PC-3 (cell line): ENCODE data around the gene EMP3. TPM values are rescaled to one million over a fixed set of nuclear protein-coding genes. Genes with fewer than 3 reads are reported as not detected.
A peak's percentile ranks its signal among the peaks of the same experiment; 100 is the strongest.

ENCODE experiments used
- ATAC-seq: fragments of 200-7000 bp; cut with Tn5 transposase; 2 replicates; pipeline ENCODE4 v1.9.1; 2020; ENCODE audit warnings: mild to moderate bottlenecking, moderate library complexity
- BruUV-seq: library from RNA; stranded (reverse); fragments of 400-500 nt; replicated peaks from 2 replicates; lab custom pipeline; 2021; lab: Mats Ljungman, UMichigan
- CTCF ChIA-PET: fragments of 300-600 bp; sonication (Branson Sonifier 250); formaldehyde crosslinking; loops from one replicate; lab custom pipeline; 2022; ENCODE audit warnings: antibody characterized with exemption; lab: Charles Lee
- POLR2A ChIA-PET: fragments of 300-600 bp; sonication (Branson Sonifier 250); formaldehyde crosslinking; loops from one replicate; lab custom pipeline; 2022; ENCODE audit warnings: antibody characterized with exemption; ENCODE audit not compliant: unreplicated experiment; lab: Charles Lee
- DNase-seq: peaks from one replicate; pipeline ENCODE4 v3.0.0-alpha.2; 2015
- H2AFZ ChIP-seq: fragments of 300-600 bp; sonication (generic); 2 replicates; pipeline ENCODE4 v1.6.0; 2016; ENCODE audit warnings: antibody characterized with exemption, low read length
- H3F3A ChIP-seq: fragments of 300-600 bp; sonication (generic); one replicate; pipeline ENCODE4 v1.6.0; 2017; ENCODE audit warnings: antibody characterized with exemption, low read length, control low read depth, mild to moderate bottlenecking; ENCODE audit not compliant: unreplicated experiment
- H3K27ac ChIP-seq: fragments of 300-600 bp; sonication (generic); 2 replicates; pipeline ENCODE4 v1.5.1; 2016; ENCODE audit warnings: mild to moderate bottlenecking, low read length
- H3K27me3 ChIP-seq: fragments of 300-600 bp; sonication (generic); 2 replicates; pipeline ENCODE4 v1.6.1; 2016; ENCODE audit warnings: low read length, mixed read lengths
- H3K36me3 ChIP-seq: fragments of 300-600 bp; sonication (generic); 2 replicates; pipeline ENCODE4 v1.6.1; 2016; ENCODE audit warnings: low read depth, mixed run types, low read length, mixed read lengths
- H3K4me1 ChIP-seq: fragments of 300-600 bp; sonication (generic); 2 replicates; pipeline ENCODE4 v1.5.1; 2016; ENCODE audit warnings: low read length; ENCODE audit not compliant: insufficient read depth
- H3K4me2 ChIP-seq: fragments of 300-600 bp; sonication (generic); 2 replicates; pipeline ENCODE4 v1.6.0; 2016; ENCODE audit warnings: low read length
- H3K4me3 ChIP-seq: fragments of 300-600 bp; sonication (generic); 2 replicates; pipeline ENCODE4 v1.5.1; 2016; ENCODE audit warnings: mild to moderate bottlenecking, low read length, mixed read lengths
- H3K79me2 ChIP-seq: fragments of 300-600 bp; sonication (generic); 2 replicates; pipeline ENCODE4 v1.6.1; 2017; ENCODE audit warnings: low read length, mixed read lengths
- H3K9ac ChIP-seq: fragments of 300-600 bp; sonication (generic); 2 replicates; pipeline ENCODE4 v1.6.0; 2016; ENCODE audit warnings: mild to moderate bottlenecking, low read length
- H3K9me2 ChIP-seq: fragments of 300-600 bp; sonication (generic); replicated peaks from 2 replicates; pipeline ENCODE4 v1.6.1; 2016; ENCODE audit warnings: mixed run types, low read length, mixed read lengths
- H3K9me3 ChIP-seq: fragments of 300-600 bp; sonication (generic); 2 replicates; pipeline ENCODE4 v1.6.1; 2016; ENCODE audit warnings: low read length, mixed read lengths
- H4K20me1 ChIP-seq: fragments of 300-600 bp; sonication (generic); 2 replicates; pipeline ENCODE4 v1.6.1; 2016; ENCODE audit warnings: low read length, mixed read lengths
- CTCF ChIP-seq: fragments of 300-600 bp; sonication (generic); conservative IDR thresholded peaks from 2 replicates; pipeline ENCODE4 v1.5.1; 2017; ENCODE audit warnings: antibody characterized with exemption, low read depth, mild to moderate bottlenecking, low read length
- EZH2 ChIP-seq: fragments of 300-600 bp; sonication (generic); IDR thresholded peaks from one replicate; pipeline ENCODE4 v1.6.1; 2017; ENCODE audit warnings: antibody characterized with exemption, mild to moderate bottlenecking, low read length; ENCODE audit not compliant: unreplicated experiment
- EZH2phosphoT487 ChIP-seq: fragments of 300-600 bp; sonication (generic); IDR thresholded peaks from 2 replicates; pipeline ENCODE4 v1.6.1; 2018; ENCODE audit warnings: mild to moderate bottlenecking, antibody characterized with exemption, low read length, borderline replicate concordance
- intact Hi-C: fragments of 100-400 bp; cut with micrococcal nuclease; formaldehyde crosslinking; loops from 2 replicates; pipeline ENCODE4 v1.9.0; 2023
- total RNA-seq: library from RNA; depleted of rRNA; stranded (reverse); fragments of >200 nt; gene quantifications from 2 replicates; pipeline ENCODE4 v1.2.3, GENCODE V29; 2014

The EMP3 gene
- total RNA-seq, 1 experiment from 2014 or later, result 31.9 TPM

- Histone ChIP-seq H3K27ac (no peak overlapping the region), H3F3A (no peaks in the 10 kb centered on the region), H3K9me2 (no peaks in the 10 kb centered on the region), H3K79me2 (no peaks in the 10 kb centered on the region), H3K9me3 (no peaks in the 10 kb centered on the region), H4K20me1 (no peaks in the 10 kb centered on the region), H3K4me1 (peaks cover 34% of the 10 kb centered on the region), H2AFZ (no peak overlapping the region), H3K4me2 (no peak overlapping the region), H3K36me3 (no peaks in the 10 kb centered on the region), H3K4me3 (no peak overlapping the region), H3K27me3 (no peaks in the 10 kb centered on the region), H3K9ac (no peak overlapping the region)
- DNase-seq (no peak), ATAC-seq (no peak)
- TF ChIP-seq EZH2phosphoT487, result no peak
- no peak for TF ChIP-seq EZH2
- no peak for TF ChIP-seq CTCF
- CTCF ChIA-PET, result interaction anchor here (1.2 to 1.6 kb wide), 2 partner anchors 14 to 16 kb away, joined by 3 to 4 read pairs; no protein-coding TSS in a partner anchor
- POLR2A ChIA-PET, result no interaction called here
- no TSS peak for BruUV-seq
- intact Hi-C loops, result no loop called here
These were observed 6.9 kb upstream of the EMP3 start for GRCh38 chr19:48318286-48318987.

GRCh38 chr19:48319647-48320541 is 5.5 kb upstream of the EMP3 start:
- no peaks in the 10 kb centered on the region for H3F3A ChIP-seq
- ATAC-seq, result peak; percentile 36
- H3K9me3 ChIP-seq, result no peaks in the 10 kb centered on the region
- no peak overlapping the region for H3K4me3 ChIP-seq
- peaks cover 35% of the 10 kb centered on the region for H3K4me1 ChIP-seq
- intact Hi-C loops, result loop anchor here (2.0 kb wide), 1 partner anchor 71 kb away; the partner anchor contains the start of gene KDELR1
- no peak overlapping the region for H3K9ac ChIP-seq
- CTCF ChIA-PET, result interaction anchor here (0.5 to 1.1 kb wide), 4 partner anchors 11 to 53 kb away, joined by 3 to 21 read pairs (median 6); no protein-coding TSS in a partner anchor
- TF ChIP-seq CTCF (peak; percentile 79), EZH2 (no peak), EZH2phosphoT487 (no peak)
- BruUV-seq, result no TSS peak
- no peaks in the 10 kb centered on the region for H3K27me3 ChIP-seq
- no peaks in the 10 kb centered on the region for H3K36me3 ChIP-seq
- POLR2A ChIA-PET, result no interaction called here
- H4K20me1 ChIP-seq, result no peaks in the 10 kb centered on the region
- no peaks in the 10 kb centered on the region for H3K9me2 ChIP-seq
- H2AFZ ChIP-seq, result 0 out of 2 replicates have a peak overlapping the region, but pooled peaks have one; percentile 32
- no peak overlapping the region; the same call in 1 of the 2 replicates for H3K4me2 ChIP-seq
- H3K79me2 ChIP-seq, result no peaks in the 10 kb centered on the region
- H3K27ac ChIP-seq, result no peak overlapping the region
- peak; percentile 78 for DNase-seq
